ENCODE results near the gene PARD6B.

DNA sequence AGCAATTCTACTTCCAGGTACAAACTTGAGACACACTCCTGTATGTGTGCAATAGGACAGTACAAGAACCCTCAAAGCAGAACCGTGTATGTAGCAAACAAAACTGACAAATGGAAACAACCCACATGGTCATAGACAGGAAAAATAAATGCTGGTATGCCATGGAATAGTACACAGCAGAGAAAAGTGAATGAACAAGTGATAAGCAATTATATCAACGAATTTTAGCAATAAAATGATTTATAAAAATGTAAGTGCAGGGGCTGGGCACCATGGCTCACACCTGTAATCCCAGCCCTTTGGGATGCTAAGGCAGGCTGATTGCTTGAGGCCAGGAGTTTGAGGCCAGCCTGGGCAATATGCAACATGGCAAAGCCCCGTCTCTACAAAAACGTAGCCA, 49.3 kb upstream of the PARD6B start:
- TF ChIP-seq, protein P1, sequence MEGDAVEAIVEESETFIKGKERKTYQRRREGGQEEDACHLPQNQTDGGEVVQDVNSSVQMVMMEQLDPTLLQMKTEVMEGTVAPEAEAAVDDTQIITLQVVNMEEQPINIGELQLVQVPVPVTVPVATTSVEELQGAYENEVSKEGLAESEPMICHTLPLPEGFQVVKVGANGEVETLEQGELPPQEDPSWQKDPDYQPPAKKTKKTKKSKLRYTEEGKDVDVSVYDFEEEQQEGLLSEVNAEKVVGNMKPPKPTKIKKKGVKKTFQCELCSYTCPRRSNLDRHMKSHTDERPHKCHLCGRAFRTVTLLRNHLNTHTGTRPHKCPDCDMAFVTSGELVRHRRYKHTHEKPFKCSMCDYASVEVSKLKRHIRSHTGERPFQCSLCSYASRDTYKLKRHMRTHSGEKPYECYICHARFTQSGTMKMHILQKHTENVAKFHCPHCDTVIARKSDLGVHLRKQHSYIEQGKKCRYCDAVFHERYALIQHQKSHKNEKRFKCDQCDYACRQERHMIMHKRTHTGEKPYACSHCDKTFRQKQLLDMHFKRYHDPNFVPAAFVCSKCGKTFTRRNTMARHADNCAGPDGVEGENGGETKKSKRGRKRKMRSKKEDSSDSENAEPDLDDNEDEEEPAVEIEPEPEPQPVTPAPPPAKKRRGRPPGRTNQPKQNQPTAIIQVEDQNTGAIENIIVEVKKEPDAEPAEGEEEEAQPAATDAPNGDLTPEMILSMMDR (IDR thresholded peaks at IDR 0.05 in 8 of 11, conservative IDR thresholded peaks at IDR 0.05 in 3 of 11), result no peak
- TF ChIP-seq POLR2A (IDR thresholded peaks at IDR 0.05), result no peak

All from spleen (tissue), 7 donors.